GM21576 (cell line): ENCODE data around the gene AKR1C1.
"Not testable (repeated sequence)": the region's sequence is repeated elsewhere in the genome, so short reads cannot be mapped to it uniquely, and the experiment has no call there.

Experiments used
- ATAC-seq: cut with Tn5 transposase; IDR thresholded peaks from one replicate; pipeline ENCODE4 v1.9.1; 2021; ENCODE audit warnings: mild to moderate bottlenecking, moderate library complexity; ENCODE audit not compliant: unreplicated experiment

AKR1C1 gene

DNA sequence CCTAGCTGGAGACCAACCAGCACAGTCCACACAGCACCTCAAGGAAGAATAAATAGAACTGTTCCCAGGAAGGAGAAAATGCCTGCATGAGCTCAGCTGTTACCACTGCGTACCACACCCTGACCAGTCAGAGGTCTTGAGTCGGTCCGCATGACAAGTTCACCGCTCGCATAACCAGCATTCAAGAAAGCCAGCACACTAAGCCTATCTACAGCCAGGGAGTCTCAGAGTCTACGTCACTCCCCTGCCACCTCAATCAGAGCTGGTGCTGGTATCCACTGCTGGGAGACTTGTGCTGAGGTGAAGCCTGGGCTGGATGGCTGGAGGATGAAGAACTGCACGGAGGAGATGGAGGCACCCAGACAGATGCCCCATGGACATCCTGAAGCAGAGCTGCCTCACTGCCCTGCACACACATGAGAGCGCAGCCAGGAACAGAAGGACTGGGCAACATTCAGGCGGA is 19.6 kb downstream of the AKR1C1 start:
- no peak for ATAC-seq

DNA sequence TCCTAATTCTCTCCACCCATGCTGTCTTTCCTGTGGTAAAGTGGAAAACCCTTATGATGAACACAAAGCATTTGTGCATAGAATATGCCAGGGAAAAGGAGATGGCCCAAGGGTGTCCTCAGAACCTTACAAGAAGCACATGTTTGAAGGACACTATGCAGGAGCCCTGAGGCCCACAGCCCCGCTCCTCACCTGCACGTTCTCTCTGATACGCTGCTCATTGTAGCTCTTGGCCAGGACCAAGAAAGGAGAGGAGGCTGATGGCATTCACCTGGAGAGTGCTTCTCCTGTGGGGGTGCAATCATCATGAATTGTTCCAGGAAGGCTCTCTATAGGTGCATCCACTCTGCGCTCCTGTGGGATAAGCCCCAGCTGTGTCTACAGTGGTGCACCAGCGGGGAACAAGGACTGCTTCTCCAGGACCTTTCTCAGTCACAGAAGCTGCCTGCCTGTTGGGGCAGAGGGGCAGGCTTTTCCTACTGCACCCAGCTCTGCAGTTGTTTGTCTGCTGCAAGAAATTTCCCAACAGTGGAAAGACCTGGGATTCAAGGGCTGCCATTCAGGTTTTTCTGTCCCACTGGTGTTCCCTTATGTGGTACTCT is 20.5 kb downstream of the AKR1C1 start:
- ATAC-seq = no peak

DNA sequence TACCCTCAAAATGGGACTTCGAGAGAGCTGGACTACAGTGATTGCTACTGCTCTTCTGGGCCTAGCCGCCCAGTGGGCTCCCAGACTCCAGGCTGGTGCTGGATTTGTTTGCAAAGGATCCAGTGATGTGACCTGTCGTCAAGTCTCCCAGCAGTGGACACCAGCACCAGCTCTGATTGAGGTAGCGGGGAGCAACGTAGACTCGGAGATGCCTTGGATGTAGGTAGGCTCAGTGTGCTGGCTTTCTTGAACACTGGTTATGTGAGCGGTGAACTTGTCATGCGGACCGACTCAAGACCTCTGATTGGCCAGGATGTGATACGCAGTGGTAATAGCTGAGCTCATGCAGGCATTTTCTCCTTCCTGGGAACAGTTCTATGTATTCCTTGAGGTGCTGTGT is 21.0 kb downstream of the AKR1C1 start:
- no peak for ATAC-seq

DNA sequence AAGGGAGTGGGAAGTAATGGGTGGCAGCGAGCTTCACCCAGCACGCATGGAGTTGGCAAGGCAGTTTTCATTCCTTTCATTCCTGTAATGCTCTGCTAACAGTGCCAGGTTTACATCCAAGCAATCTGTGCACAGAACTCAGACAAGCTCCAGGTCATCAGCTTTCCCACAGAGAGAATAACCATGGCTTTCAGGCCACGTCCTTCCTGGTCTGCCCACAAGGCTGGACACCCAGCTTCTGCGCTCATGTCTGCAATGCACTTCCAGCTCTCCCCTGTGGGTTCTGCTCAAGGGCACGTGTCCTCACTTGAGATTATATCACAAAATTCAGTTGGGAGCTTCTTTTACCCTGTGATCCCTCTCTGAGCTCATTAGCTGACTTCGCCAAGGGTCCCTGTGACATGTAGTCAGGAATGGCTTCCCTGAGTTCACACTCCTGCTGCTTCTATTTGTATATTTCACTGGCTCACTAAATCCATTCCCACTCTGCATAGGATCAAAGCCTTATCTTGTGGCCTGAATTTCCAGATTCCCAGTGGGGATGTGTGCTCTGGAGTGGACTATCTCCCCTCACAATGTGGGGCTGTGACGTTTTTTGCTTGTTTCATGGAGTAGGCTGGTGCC is 21.9 kb downstream of the AKR1C1 start:
- no peak for ATAC-seq

DNA sequence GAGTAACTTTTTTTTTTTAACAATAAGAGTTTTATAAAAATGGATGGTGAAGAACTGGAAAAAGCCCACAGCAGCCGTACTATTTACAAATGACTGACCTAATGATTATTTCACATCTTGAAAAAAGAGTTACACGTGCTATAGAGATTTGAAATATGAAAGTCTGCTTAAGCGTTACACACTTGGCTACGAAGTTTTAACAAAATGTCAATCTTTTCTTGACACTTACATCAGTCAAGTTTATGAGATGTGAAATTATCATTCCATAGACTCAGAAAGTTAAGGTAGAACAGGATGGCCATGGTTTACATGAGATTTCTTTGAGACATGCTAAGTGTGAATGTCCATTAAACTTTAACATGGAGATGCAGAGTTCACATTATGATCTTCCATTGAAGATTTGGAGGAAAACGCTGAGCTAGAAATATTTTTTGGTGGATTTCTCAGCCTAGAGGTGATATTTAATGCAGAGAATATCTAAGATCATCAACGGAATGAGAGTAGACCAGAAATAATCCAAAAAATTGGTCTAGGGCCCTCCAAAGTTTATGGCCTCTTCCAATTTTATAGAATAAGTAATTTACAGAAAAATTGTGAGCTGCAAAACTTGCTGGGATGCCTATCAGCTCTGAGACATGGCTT is 24.9 kb downstream of the AKR1C1 start:
- not testable (repeated sequence) for ATAC-seq

DNA sequence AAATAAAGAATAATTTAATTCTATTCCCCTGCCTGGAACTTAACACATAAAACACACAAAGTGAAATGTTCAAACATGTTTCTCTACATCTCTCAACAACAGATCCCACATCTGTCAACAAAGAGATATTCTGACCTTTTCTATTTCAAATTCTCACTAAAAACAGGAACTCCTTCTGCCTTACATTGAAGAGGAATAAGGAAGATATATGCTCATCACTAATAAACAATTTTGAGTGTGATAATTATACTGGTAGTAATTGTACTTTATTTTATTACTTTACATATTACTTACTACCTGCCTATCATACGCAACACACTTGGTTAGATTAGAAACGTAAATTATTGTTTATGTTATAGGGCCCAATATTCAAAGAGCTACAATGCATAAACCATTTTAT is 27.0 kb downstream of the AKR1C1 start:
- ATAC-seq = no peak

DNA sequence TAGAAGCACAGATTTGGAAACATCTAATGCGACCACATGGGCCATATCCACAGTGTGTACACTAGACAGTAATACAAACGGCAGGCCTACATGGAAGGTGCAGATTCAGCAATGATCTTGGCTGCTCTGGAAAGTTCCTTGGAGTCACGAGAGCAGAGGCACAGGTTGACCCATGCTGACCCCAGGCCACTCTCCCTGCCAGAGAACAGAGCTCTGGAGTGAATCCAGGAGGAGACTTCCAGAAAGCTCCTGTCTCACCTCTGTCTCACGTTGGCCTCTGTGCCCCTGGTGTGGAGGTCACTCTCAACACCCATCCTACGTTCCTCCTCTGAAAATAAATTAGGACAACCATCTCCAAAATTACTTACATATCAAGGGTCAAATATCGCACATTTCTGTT is 28.2 kb downstream of the AKR1C1 start:
- ATAC-seq = not testable (repeated sequence)

DNA sequence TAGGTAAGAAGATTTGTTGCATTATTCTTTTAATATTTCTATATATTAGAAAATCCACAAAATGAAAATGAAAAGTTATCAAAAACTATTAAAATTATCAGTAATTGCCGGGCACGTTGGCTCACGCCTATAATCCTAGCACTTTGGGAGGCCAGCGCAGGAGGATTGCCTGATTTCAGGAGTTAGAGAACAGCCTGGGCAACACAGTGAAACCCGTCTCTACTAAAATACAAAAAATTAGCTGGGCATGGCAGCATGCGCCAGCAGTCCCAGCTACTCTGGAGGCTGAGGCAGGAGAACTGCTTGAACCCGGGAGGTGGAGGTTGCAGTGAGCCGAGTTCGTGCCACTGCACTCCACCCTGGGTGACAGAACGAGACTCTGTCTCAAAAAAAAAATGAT is 29.3 kb downstream of the AKR1C1 start:
- not testable (repeated sequence) for ATAC-seq

DNA sequence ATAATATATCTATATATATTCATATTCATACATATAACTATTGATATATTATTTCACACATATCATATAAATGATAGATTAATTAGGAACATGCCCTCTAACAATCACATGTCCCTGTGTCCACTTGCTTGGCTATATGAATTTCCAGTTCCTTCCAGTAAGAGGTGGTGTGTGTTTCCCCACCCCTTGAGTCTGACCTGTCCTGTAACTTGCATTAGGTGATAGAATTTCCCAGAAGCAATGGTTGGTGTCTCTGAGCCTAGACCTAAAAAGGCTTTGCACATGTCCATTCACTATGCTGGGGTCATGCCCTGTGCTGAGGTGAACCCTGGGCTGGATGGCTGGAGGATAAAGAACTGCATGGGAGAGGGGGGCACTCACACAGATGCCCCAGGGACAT is 31.0 kb downstream of the AKR1C1 start:
- not testable (repeated sequence) for ATAC-seq

DNA sequence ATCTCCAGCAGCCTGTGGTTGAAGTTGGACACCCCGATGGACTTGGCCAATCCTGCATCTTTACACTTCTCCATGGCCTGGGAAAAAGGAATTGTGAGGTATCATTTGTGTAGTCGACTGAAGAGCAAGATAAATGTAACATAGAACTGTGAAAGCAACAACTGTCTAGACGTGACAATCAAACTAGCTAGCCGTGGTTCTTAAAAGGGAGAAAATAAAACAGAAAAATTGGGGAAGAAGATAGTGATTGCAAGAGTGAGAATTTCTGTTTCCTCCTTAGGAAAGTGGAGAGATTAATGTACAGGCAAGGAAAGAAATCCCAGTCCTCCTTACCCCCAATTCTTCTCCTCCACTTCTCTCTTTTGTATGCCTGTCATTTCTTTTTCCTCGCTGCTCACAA is 35.5 kb downstream of the AKR1C1 start:
- ATAC-seq = no peak

DNA sequence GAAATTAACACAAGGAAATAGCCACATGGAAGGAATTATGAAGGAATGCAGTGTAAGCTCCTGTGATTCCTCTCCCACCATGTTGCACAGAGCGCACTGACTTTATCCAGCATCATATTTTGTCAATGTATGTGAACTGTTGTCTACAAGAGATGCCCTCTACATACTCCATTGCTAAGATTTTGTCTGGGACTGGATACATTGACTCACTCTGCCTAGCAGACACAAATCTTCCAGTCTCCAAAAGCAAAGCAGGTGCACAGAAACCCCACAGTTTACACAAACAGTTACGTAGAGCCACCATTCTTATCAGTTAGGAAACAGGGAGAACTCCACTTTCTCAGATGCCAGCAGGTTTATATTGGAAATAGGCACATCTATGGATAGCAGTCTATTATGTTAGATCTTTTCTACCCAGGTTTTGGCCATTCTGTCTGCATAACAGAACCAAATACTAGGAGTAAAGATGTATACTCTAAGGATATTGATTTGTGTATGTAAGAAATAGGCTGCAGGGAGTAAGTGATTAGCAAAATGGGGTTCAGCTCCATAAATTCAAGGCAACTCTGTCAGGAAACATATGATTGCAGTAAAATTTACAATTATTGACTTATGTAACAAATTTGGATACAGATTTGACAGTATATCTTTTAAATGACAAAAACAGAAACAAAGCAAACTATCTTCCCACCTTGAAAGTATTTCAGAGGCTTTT is 39.0 kb downstream of the AKR1C1 start:
- no peak for ATAC-seq

DNA sequence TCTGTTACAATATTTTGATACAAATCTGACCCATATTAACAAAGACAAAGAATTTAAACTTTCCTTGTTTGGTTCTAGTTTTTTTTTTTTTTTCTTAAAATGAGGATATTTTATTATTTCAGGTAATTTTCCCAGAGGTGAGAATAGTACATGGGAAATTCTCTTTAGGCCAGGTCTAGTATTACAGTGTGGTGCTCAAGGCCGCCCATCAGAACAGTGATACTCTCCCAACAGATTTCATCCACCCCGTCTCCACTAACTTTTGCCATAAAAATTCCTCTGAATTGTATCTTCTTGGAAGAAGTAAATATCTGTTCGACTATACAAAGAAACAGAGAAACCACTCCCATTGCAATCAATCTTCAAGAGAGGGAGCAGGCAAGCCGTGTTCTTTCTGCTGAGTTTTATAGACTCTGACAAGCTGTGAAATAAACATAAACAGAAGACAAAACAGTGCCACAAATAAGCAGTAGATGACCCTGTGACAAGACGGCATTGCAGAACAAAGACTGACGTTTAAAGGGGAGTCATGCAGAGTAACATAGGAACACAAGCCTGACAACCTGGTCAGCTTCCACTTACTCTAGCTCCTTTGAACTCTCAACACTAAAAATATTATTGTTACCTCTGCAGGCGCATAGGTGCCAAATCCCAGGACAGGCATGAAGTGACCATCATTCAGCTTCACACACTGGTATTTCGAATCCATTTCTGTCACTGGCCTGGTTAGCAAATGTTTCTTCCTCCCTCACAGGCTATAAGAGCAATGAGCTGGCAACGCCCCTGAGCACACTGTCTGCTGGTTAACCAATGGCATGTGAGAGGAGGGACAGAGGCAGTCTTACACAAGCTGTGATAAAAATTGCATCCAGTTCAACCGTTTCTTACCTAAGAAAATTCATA is 40.2 kb downstream of the AKR1C1 start, which contains the start of gene AKR1C2:
Gene AKR1C2, minus strand, starts transcription at position 731 of the 903 bp plus-strand sequence. Its CDS starts 22 bp downstream, at position 709.
- not testable (repeated sequence) for ATAC-seq

DNA sequence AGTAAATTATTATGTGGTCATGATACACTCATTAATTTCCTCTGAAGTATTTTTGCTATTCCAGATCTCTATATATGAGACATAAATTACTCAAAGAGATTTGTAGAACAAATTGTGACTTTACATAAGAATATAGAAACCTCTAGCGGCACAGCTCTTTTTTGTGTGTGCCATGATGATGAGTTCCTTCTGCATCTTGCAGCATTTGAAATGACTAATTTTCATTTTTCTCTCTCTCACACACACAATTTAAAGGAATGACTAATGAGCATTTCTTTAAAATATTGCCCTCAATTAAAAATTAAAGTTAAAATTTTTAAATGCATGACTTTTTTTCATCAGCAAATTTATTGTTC is 40.8 kb downstream of the AKR1C1 start:
- not testable (repeated sequence) for ATAC-seq

DNA sequence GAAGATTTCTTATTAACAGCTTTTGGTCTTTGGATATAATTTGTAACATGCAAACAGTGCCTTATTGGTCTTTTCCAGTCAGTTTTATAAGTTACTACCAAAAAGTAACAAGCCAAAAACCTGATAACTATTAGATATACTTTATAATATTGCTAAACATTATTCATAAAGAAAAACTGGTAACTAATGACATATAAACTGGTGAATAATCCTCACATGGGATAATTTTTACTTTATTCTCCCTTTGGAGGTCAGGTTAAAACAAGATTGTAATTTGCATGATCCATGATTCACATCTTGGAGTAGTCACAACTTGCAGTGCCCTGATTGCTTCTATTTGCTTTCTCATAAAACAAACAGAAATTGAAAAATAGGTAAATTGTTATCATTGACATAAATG is 41.3 kb downstream of the AKR1C1 start:
- ATAC-seq = not testable (repeated sequence)

DNA sequence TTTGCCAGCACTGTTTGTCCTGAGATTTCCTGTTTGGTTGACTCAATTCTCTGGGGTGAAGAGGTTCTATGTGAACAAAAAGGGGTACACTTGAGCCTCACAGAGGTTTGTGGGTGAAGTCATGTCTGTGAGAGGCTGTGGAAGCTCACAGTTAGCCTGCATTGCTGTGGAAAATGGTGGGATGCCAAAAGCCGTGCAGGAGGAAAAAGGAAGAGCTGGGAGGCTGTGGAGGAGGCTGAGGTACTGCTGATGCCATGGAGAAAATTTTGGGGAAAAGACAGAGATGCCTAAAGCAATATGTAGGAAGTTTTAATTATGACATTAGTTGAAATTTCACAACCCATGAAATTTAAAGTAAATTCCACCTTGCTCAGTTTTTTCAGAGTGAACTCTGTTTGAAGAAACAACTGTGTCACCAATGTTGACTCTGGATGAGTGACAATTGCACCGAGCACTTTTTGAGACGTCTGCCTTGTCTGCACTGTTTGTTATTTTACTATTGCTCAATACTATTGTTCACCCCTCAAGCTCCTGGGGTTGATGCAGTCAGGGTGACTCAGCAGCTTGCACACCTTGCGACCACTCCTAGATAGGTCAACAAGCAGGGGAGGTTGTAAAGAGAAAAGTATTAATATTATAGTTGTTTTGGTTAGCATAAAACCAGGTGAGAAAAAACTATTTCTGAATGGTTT is 45.8 kb downstream of the AKR1C1 start:
- not testable (repeated sequence) for ATAC-seq

DNA sequence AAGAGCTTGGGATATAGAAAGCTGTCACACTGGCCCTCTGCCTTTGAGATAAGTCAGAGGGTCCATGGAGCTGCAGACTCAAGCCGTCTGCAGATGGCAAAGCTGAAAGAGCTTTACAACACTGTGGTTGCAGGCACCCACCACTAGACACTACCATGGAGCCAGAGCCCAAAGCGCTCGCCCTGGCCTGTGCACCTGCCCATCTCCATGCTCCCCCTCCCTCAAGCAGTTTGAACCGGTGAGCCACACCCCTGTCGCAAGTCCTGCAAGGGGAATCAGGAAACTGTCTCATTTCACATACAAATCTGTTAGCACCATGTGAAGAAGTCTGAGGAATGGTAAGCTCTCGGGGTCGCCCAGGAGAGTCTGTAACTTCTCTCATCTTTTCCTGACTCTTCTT is 46.8 kb downstream of the AKR1C1 start:
- not testable (repeated sequence) for ATAC-seq

DNA sequence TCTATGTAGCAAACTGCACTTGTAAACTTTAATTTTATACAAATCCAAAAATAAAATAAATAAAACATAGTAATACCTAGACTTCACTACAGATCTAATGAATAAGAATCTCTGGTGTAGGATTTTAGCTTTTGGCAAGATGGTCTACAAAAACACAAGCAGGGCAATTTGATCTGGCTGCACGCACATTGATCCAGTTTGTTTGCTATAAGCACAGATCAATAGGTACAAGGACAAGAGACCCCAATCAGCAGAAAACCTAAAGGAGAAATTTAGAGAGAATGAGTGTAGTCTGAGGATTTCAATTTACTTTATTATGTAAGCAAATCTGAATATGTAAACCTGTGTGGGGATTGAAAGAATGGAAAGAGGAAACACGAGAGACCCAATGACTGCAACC is 48.2 kb downstream of the AKR1C1 start:
- ATAC-seq = not testable (repeated sequence)

DNA sequence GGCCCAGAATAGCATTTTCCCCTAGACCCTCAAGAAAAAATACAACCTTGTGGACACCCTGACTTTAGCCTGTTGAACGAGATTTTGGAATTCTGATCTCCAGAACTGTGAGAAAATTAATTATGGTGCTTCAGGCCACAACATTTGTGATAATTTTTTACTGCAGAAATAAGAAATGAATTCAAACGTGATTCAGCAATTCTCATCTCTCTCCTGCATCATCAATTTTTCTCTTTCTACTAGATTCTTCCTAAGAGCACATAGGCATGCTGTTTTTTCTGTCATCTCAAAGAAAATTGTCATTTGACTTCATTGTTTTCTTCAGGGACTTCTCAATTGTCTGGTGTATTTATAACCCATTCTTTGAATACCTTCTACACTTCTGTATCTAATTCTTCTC is 49.4 kb downstream of the AKR1C1 start:
- ATAC-seq = no peak

DNA sequence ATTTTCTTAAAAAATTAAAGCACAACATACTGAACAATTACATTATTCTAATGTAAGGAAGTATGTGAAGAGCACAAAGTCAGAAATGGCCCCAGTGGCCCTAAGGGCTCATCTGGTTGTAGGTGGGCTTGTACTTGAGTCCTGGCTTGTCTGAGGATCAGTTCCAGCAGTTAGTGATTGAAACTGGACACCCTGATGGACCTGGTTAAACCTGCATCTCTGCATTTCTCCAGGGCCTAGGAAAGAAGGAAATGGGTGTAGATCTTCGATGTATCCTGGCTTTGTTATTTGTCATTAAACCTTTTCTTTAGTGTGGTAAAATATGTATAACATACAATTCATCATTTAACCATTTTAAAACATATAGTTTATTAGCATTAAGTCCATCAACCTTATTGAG is 50.2 kb downstream of the AKR1C1 start:
- ATAC-seq = no peak
